Natural killer cell treated with Interleukin-12 subunit alpha and Interleukin-12 subunit beta and Interleukin-15 and Interleukin-18, amount 100 ng/mL, for 72 hours (primary cell): ENCODE data around the gene NDFIP2. TPM values are rescaled to one million over a fixed set of nuclear protein-coding genes. Genes with fewer than 3 reads are reported as not detected.
"Not testable (repeated sequence)": the region's sequence is repeated elsewhere in the genome, so short reads cannot be mapped to it uniquely, and the experiment has no call there.

Source experiments
- ATAC-seq, 2 donors: fragments of 150-1000 bp; cut with Tn5 transposase in 1 of 2; sonication (Bioruptor Pico), chemical (Tn5 transposase) in 1 of 2; 2 replicates each; pipeline ENCODE4 v1.10.0; 2021
- DNase-seq: peaks from one replicate; pipeline ENCODE4 v3.0.0; 2022; ENCODE audit warnings: low spot score
- H3K27ac Mint-ChIP-seq, 2 donors: 1 replicate in 1 of 2; 2 replicates in 1 of 2; pipeline ENCODE4 v1.8.0; 2022; ENCODE audit warnings: mixed read lengths in 2 of 2, mild to moderate bottlenecking in 1 of 2, moderate library complexity in 1 of 2
- H3K27me3 Mint-ChIP-seq, 2 donors: 1 replicate in 1 of 2; 2 replicates in 1 of 2; pipeline ENCODE4 v1.8.0; 2022; ENCODE audit warnings: mixed read lengths in 2 of 2
- H3K36me3 Mint-ChIP-seq: one replicate; pipeline ENCODE4 v1.8.0; 2022; ENCODE audit warnings: mixed read lengths
- H3K4me1 Mint-ChIP-seq, 2 donors: 1 replicate in 1 of 2; 2 replicates in 1 of 2; pipeline ENCODE4 v1.8.0; 2022; ENCODE audit warnings: low read depth in 2 of 2, mixed read lengths in 2 of 2, mild to moderate bottlenecking in 1 of 2
- H3K4me3 Mint-ChIP-seq: one replicate; pipeline ENCODE4 v1.8.0; 2022; ENCODE audit warnings: mixed read lengths
- H3K9me3 Mint-ChIP-seq: 2 replicates; pipeline ENCODE4 v1.8.0; 2022; ENCODE audit warnings: mixed read lengths
- total RNA-seq, 2 donors: library from RNA; stranded (reverse); gene quantifications; one replicate each; pipeline ENCODE4 v1.2.3, GENCODE V29; 2022

The NDFIP2 gene
- total RNA-seq, 2 donors from 2014 or later = 54.1 to 110 TPM

DNA sequence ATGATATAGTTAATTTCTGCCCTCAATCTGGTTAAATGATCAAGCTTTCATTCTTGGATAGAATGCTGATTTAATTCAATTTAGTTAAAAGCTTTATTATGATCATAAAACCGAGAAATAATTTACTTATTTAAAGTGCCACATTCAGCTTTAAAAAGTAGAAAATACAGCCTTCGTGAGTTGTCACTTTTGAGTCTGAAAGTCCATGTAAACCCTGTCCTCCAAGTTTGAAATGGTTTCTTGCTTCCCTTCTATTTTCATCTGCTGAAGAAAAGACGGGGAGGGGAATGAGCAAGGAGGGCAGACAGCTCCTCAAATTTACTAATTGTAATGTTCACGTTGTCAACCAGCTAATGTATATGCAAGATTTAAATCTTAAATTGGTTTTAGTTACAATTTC, 59.5 kb downstream of the NDFIP2 start:
- Mint-ChIP-seq H3K4me3 (no peak overlapping the region), H3K27ac (no peak overlapping the region), H3K9me3 (no peaks in the 10 kb centered on the region), H3K27me3 (no peaks in the 10 kb centered on the region), H3K4me1 (peaks cover 3 to 6% of the 10 kb centered on the region in 2 donors), H3K36me3 (peaks cover 7% of the 10 kb centered on the region)
- DNase-seq (no peak), ATAC-seq (no peak)

DNA sequence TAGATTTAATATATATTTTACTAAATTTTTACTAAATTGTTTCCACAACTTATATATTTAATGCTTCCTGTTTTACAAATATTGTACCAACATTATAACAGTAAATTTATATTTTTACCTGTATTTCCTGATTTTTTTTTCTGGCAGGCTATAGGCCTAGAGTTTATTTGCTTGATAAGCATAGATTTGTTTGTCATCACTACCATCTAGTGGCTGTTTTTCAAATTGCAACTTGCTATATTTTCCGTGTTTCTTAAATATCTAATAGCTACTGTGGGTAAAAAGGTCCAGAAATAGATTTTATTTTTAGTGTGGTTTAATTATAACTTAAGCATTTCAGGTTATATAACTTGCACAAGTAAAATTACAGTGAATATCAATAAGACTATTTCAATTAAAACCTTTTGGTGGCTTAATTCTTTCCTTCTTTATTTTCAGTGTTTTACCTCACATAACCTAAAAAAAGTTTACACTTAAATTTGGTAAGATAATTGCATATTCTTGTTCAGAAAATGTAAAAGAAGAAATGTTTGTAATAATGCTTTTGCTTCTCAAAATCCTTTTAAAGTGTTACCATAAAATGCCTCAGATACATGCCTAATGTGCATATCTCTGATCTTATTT, 60.6 kb downstream of the NDFIP2 start:
- Mint-ChIP-seq H3K36me3 (peaks cover 7% of the 10 kb centered on the region), H3K27ac (no peak overlapping the region), H3K4me3 (no peak overlapping the region), H3K9me3 (no peaks in the 10 kb centered on the region), H3K4me1 (peaks cover 3 to 6% of the 10 kb centered on the region in 2 donors), H3K27me3 (no peaks in the 10 kb centered on the region)
- DNase-seq (no peak), ATAC-seq (no peak)

GRCh38 chr13:79543883-79544282, 62.9 kb downstream of the NDFIP2 start:
- Mint-ChIP-seq H3K36me3 (no peaks in the 10 kb centered on the region), H3K27ac (no peak overlapping the region), H3K9me3 (no peaks in the 10 kb centered on the region), H3K4me3 (no peak overlapping the region), H3K27me3 (no peaks in the 10 kb centered on the region), H3K4me1 (peaks cover 7 to 15% of the 10 kb centered on the region in 2 donors)
- ATAC-seq (no peak), DNase-seq (no peak)

GRCh38 chr13:79547211-79548195, 66.5 kb downstream of the NDFIP2 start:
- ATAC-seq = peak in 1 of 2 donors; percentile 48
- peak overlapping the region; percentile 33 for H3K4me3 Mint-ChIP-seq
- DNase-seq = no peak
- no peaks in the 10 kb centered on the region for H3K27me3 Mint-ChIP-seq
- H3K4me1 Mint-ChIP-seq = peaks cover 5 to 8% of the 10 kb centered on the region in 2 donors
- H3K36me3 Mint-ChIP-seq = no peaks in the 10 kb centered on the region
- no peaks in the 10 kb centered on the region for H3K9me3 Mint-ChIP-seq
- H3K27ac Mint-ChIP-seq = no peak overlapping the region

GRCh38 chr13:79548902-79549301, 67.9 kb downstream of the NDFIP2 start:
- Mint-ChIP-seq H3K4me3 (no peak overlapping the region), H3K36me3 (no peaks in the 10 kb centered on the region), H3K27me3 (no peaks in the 10 kb centered on the region), H3K9me3 (no peaks in the 10 kb centered on the region), H3K4me1 (peaks cover 5 to 8% of the 10 kb centered on the region in 2 donors), H3K27ac (no peak overlapping the region)
- DNase-seq = no peak
- ATAC-seq = no peak

DNA sequence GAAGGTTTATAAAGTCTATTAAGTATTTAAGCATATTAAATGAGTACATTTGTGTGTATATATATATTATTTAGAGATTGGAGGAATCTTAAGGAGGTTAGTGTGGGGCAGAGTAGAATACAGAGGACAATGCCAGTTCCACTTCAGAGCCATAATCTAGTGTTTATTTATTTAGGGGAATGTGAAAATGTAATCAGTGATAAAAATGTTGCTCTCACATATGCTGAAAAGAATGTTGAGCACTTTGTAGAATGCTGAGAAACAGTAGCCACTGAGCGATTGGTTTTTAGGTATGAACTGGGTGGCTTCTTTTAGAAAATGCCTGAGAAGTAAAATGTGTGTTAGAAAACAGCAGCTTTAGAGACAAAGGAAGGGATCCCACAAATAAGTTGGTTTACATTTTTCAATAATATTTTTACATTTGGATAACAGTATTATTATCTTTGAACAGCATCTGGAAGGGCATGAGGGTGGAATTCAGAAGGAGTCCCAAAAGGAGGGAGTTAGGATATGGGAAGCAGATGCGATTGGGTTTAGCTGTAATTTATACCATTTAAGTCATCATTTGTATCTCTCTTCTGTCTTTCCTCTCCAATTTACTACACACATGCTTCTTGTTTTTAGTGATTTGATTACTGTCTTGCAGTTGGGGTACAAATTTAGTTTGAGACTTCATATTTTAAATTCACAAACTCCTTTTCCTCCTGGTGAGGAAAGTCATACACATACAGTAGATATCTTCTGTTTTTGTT, 68.6 kb downstream of the NDFIP2 start:
- Mint-ChIP-seq H3K4me1 (peaks cover 5 to 8% of the 10 kb centered on the region in 2 donors), H3K36me3 (no peaks in the 10 kb centered on the region), H3K9me3 (no peaks in the 10 kb centered on the region), H3K27ac (no peak overlapping the region), H3K4me3 (no peak overlapping the region), H3K27me3 (no peaks in the 10 kb centered on the region)
- DNase-seq (no peak), ATAC-seq (no peak)

DNA sequence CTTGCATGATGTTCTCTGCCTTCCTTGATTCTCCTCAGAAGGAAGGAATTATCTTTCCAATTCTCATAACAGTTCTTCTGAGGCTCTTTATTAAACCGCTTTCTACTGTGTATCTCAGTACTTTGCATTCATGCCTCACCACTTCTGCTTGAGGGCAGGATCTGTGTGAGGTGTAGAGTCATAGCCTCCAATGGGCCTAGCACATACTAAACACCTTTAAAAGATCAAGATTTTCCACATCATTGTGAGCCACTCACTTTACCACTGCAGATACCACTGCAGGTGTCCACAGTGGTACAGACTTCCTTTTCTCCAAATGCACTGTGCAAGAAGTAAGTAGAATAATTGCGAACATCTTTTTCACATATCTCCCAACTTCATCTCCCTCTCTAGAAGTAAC, 76.7 kb downstream of the NDFIP2 start:
- H3K27ac Mint-ChIP-seq = no peak overlapping the region
- peaks cover 9% of the 10 kb centered on the region for H3K9me3 Mint-ChIP-seq
- H3K27me3 Mint-ChIP-seq = peaks cover 7% of the 10 kb centered on the region in 2 donors
- H3K36me3 Mint-ChIP-seq = peaks cover 27% of the 10 kb centered on the region
- no peaks in the 10 kb centered on the region for H3K4me1 Mint-ChIP-seq
- no peak for ATAC-seq
- no peak for DNase-seq
- no peak overlapping the region for H3K4me3 Mint-ChIP-seq

DNA sequence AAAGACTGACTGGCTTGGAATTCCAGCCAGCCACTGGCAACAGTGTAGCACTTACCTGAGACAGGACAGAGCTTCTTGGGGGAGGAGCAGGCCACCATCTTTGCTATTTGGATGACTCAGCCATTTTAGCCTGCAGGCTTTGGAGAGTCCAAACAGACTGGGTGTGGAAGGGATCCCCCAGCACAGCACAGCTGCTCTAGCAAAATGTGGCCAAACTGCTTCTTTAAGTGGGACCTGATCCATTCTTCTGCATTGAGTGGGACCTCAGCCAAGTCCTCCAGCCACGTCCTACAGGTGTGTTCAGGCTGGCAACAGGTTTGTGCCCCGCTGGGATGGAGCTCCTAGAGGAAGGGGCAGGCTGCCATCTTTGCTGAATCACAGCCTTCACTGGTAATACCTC, 80.0 kb downstream of the NDFIP2 start:
- no peak overlapping the region for H3K4me3 Mint-ChIP-seq
- ATAC-seq (peak in 1 of 2 donors; percentile 17), DNase-seq (no peak)
- H3K9me3 Mint-ChIP-seq = peaks cover 16% of the 10 kb centered on the region
- no peaks in the 10 kb centered on the region for H3K4me1 Mint-ChIP-seq
- H3K36me3 Mint-ChIP-seq = peaks cover 39% of the 10 kb centered on the region
- no peak overlapping the region for H3K27ac Mint-ChIP-seq
- H3K27me3 Mint-ChIP-seq = peaks cover 16% of the 10 kb centered on the region in 2 donors

DNA sequence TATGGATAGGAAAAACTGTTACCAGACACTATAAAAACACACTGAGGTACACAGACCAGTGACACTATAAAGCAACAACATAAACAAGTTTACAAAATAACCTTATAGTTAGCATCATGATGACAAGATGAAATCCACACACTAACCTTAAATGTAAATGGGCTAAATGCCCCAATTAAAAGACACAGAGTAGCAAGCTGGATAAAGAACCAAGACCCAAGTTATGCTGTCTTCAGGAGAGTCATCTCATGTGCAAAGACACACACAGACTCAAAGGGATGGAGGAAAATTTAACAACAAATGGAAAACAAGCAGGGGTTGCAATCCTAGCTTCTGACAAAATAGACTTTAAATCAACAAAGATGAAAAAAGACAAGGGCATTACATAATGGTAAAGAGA, 81.6 kb downstream of the NDFIP2 start:
- Mint-ChIP-seq H3K27ac (no peak overlapping the region), H3K36me3 (peaks cover 39% of the 10 kb centered on the region), H3K4me1 (no peaks in the 10 kb centered on the region), H3K4me3 (no peak overlapping the region), H3K9me3 (peaks cover 19% of the 10 kb centered on the region), H3K27me3 (peaks cover 16 to 18% of the 10 kb centered on the region in 2 donors)
- no peak for DNase-seq
- no peak for ATAC-seq

DNA sequence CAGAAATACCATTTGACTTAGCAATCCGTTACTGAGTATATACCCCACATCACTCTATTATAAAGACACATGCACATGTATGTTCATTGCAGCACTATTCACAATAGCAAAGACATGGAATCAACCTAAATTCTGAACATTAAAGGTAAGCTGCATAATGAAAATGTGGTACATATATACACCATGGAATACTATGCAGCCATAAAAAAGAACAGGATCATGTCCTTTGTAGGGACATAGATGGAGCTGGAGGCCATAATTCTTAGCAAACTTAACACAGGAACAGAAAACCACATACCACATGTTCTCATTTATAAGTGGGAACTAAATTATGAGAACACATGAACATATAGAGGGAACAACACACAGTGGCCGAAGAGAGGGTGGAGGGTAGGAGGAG, 85.2 kb downstream of the NDFIP2 start:
- Mint-ChIP-seq H3K36me3 (peaks cover 22% of the 10 kb centered on the region), H3K27ac (no peak overlapping the region), H3K4me1 (no peaks in the 10 kb centered on the region), H3K4me3 (no peak overlapping the region), H3K9me3 (peaks cover 17% of the 10 kb centered on the region), H3K27me3 (peaks cover 16 to 29% of the 10 kb centered on the region in 2 donors)
- ATAC-seq (no peak), DNase-seq (no peak)

DNA sequence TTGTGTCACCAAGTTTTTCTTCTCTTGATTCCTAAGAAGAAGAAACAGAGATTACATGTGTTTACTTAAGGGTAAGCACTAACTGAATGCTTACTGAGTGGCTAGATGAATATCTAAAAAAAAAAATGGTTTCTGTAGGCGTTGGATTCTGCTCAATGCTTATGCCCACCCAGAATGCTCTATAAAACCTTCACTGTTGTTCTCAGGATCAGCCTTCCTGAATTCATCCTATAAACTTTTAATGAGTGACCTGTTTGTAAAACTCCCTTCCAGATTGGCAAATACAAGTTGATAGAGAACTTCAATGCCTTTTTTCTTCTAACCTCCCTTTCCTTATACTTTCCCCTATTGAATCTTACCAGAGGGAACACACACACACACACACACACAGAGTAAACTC, 90.2 kb downstream of the NDFIP2 start:
- H3K27me3 Mint-ChIP-seq = peaks cover 0 to 16% of the 10 kb centered on the region in 2 donors
- no peaks in the 10 kb centered on the region for H3K36me3 Mint-ChIP-seq
- no peaks in the 10 kb centered on the region for H3K4me1 Mint-ChIP-seq
- no peak overlapping the region for H3K4me3 Mint-ChIP-seq
- no peak for DNase-seq
- H3K9me3 Mint-ChIP-seq = peaks cover 4% of the 10 kb centered on the region
- no peak for ATAC-seq
- no peak overlapping the region for H3K27ac Mint-ChIP-seq

DNA sequence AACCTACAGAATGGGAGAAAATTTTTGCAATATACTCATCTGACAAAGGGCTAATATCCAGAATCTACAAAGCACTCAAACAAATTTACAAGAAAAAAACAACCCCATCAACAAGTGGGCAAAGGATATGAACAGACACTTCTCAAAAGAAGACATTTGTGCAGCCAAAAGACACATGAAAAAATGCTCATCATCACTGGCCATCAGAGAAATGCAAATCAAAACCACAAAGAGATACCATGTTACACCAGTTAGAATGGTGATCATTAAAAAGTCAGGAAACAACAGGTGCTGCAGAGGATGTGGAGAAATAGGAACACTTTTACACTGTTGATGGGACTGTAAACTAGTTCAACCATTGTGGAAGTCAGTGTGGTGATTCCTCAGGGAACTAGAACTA, 92.9 kb downstream of the NDFIP2 start:
- not testable (repeated sequence) for H3K4me3 Mint-ChIP-seq, H3K36me3 Mint-ChIP-seq, DNase-seq, H3K9me3 Mint-ChIP-seq, H3K27ac Mint-ChIP-seq, H3K4me1 Mint-ChIP-seq, ATAC-seq, H3K27me3 Mint-ChIP-seq

DNA sequence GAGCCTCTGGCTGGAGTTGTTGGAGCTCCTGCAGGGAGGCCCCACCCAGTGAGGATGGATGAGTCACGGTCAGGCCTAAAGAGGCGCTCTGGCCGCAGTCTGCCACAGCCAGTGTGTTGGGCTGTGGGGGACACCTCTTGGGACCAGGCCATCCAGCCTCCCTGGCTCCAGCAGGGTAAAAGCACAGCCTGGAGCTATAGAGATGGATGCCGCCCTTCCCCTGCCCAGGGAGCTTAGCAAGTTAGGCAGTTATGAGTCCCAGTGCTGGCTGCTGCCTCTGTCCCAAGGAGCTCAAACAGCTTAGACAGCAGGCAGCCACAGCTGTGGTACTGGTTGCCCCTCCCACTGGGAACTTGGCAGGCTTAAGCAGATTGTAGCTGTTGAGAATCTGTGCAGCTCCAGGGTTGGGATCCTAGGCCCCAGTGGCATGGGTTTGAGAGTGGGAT, 100.9 kb downstream of the NDFIP2 start:
- Mint-ChIP-seq H3K4me1 (no peaks in the 10 kb centered on the region), H3K4me3 (no peak overlapping the region), H3K36me3 (peaks cover 6% of the 10 kb centered on the region), H3K9me3 (peaks cover 4% of the 10 kb centered on the region), H3K27me3 (no peaks in the 10 kb centered on the region), H3K27ac (no peak overlapping the region)
- DNase-seq (no peak), ATAC-seq (no peak)
